HepG2 (cell line): Measurements from ENCODE around the gene CHCHD6. TPM values are rescaled to one million over a fixed set of nuclear protein-coding genes. Genes with fewer than 3 reads are reported as not detected.
A peak's percentile ranks its signal among the peaks of the same experiment; 100 is the strongest.

Experiments
- ATAC-seq: fragments of 200-7000 bp; cut with Tn5 transposase; 3 replicates; pipeline ENCODE4 v1.9.1; 2020; ENCODE audit warnings: mild to moderate bottlenecking, moderate library complexity
- BruUV-seq: library from RNA; stranded (reverse); fragments of 400-500 nt; replicated peaks from 2 replicates; lab custom pipeline; 2021; lab: Mats Ljungman, UMichigan
- CTCF ChIA-PET: fragments of 300-600 bp; formaldehyde crosslinking; extraction: SDS; loops from one replicate; lab custom pipeline; 2021; ENCODE audit warnings: low total read pairs, inconsistent platforms, low intra/inter-chr PET ratio; lab: Yijun Ruan, JAX
- POLR2A ChIA-PET: fragments of 350-600 bp; sonication (Branson Sonifier 250); formaldehyde crosslinking; loops from one replicate; lab custom pipeline; 2020; ENCODE audit warnings: antibody characterized with exemption, inconsistent platforms; lab: Yijun Ruan, JAX
- DNase-seq: peaks from one replicate; pipeline ENCODE4 v3.0.0-alpha.2; 2015; ENCODE audit warnings: low spot score
- FAIRE-seq: peaks from 3 replicates; lab custom pipeline; 2011; peaks lifted over from hg19 to GRCh38; lab: Jason Lieb, UNC
- H2AFZ ChIP-seq: one replicate; pipeline ENCODE4 v1.6.1; 2011; ENCODE audit warnings: low read length, inconsistent platforms
- H3K27ac ChIP-seq: fragments of 300-600 bp; 3 replicates; pipeline ENCODE4 v1.8.0; 2011; ENCODE audit warnings: mixed run types, mild to moderate bottlenecking, mixed read lengths, low read length, inconsistent platforms; ENCODE audit not compliant: insufficient read depth; ENCODE audit errors: extremely low read length
- H3K27me3 ChIP-seq, 2 experiments: fragments of 200-600 bp in 1 of 2; 2 replicates in 1 of 2; 3 replicates in 1 of 2; pipeline versions ENCODE4 v1.6.0 to v1.8.0; 2011; ENCODE audit warnings: low read length in 2 of 2, mild to moderate bottlenecking in 2 of 2, moderate library complexity in 2 of 2, inconsistent platforms in 1 of 2; ENCODE audit not compliant: insufficient read depth in 2 of 2, control insufficient read depth in 1 of 2
- H3K36me3 ChIP-seq, 2 experiments: fragments of 200-600 bp in 1 of 2; replicated peaks in 1 of 2; 2 replicates in 1 of 2; 3 replicates in 1 of 2; pipeline versions ENCODE4 v1.5.1 to v1.8.0; 2011; ENCODE audit warnings: low read length in 2 of 2, inconsistent platforms in 1 of 2; ENCODE audit not compliant: insufficient read depth in 2 of 2, control insufficient read depth in 1 of 2
- H3K4me1 ChIP-seq: 2 replicates; pipeline ENCODE4 v1.5.1; 2012; ENCODE audit warnings: low read length, inconsistent platforms; ENCODE audit not compliant: insufficient read depth
- H3K4me2 ChIP-seq: 2 replicates; pipeline ENCODE4 v1.6.0; 2011; ENCODE audit warnings: low read depth, low read length, inconsistent platforms
- H3K4me3 ChIP-seq, 3 experiments: fragments of 200-600 bp in 1 of 3; sonication (generic), shearing (Covaris generic) in 1 of 3; replicated peaks in 1 of 3; 2 replicates each; pipeline ENCODE4 v1.5.1; 2011 to 2016; ENCODE audit warnings: low read length in 3 of 3, inconsistent platforms in 2 of 3, low read depth in 2 of 3, mild to moderate bottlenecking in 2 of 3, control low read depth in 1 of 3, mixed read lengths in 1 of 3; ENCODE audit not compliant: insufficient read depth in 1 of 3
- H3K79me2 ChIP-seq: one replicate; pipeline ENCODE4 v1.6.1; 2011; ENCODE audit warnings: low read length, inconsistent platforms; ENCODE audit not compliant: insufficient read depth
- H3K9ac ChIP-seq: 2 replicates; pipeline ENCODE4 v1.6.0; 2011; ENCODE audit warnings: mild to moderate bottlenecking, low read depth, low read length, inconsistent platforms; ENCODE audit not compliant: insufficient read depth
- H3K9me3 ChIP-seq: 2 replicates; pipeline ENCODE4 v1.5.1; 2012; ENCODE audit warnings: mild to moderate bottlenecking, low read length
- H4K20me1 ChIP-seq: 2 replicates; pipeline ENCODE4 v1.6.0; 2011; ENCODE audit warnings: inconsistent platforms, mild to moderate bottlenecking, low read length, moderate library complexity; ENCODE audit not compliant: insufficient read depth
- ARID5B ChIP-seq: IDR thresholded peaks from 2 replicates; pipeline ENCODE4 v1.4.0; 2020; ENCODE audit warnings: mild to moderate bottlenecking, missing genetic modification reagents
- ATRX ChIP-seq: sonication (generic); formaldehyde crosslinking; IDR thresholded peaks from 2 replicates; pipeline ENCODE4 v1.4.0; 2020; ENCODE audit warnings: missing genetic modification reagents, borderline replicate concordance
- BHLHE40 ChIP-seq: IDR thresholded peaks from 2 replicates; pipeline ENCODE4 v1.6.1; 2011; ENCODE audit warnings: low read length, improper control_type of control experiment
- CEBPB ChIP-seq: IDR thresholded peaks from 2 replicates; pipeline ENCODE4 v1.6.1; 2011; ENCODE audit warnings: low read depth, low read length, improper control_type of control experiment, borderline replicate concordance
- CREB1 ChIP-seq, 2 experiments: fragments of 450-650 bp in 1 of 2; IDR thresholded peaks; 2 replicates each; pipeline ENCODE4 v1.6.1; 2016 to 2017; ENCODE audit warnings: control low read depth in 1 of 2, mild to moderate bottlenecking in 1 of 2, missing compliant biosample characterization in 1 of 2, missing genetic modification characterization in 1 of 2
- NFKB2 ChIP-seq: sonication (generic); formaldehyde crosslinking; IDR thresholded peaks from 2 replicates; pipeline ENCODE4 v1.4.0; 2020; ENCODE audit warnings: missing genetic modification reagents, borderline replicate concordance
- PAXIP1 ChIP-seq: sonication (generic); formaldehyde crosslinking; conservative IDR thresholded peaks from 2 replicates; pipeline ENCODE4 v1.4.0; 2020; ENCODE audit warnings: mild to moderate bottlenecking, missing genetic modification reagents, moderate library complexity
- PITX1 ChIP-seq: sonication (generic); formaldehyde crosslinking; IDR thresholded peaks from 2 replicates; pipeline ENCODE4 v1.5.1; 2020; ENCODE audit warnings: mild to moderate bottlenecking, missing genetic modification reagents
- PRDM4 ChIP-seq: sonication (generic); formaldehyde crosslinking; IDR thresholded peaks from 2 replicates; pipeline ENCODE4 v1.9.0; 2021; ENCODE audit warnings: missing genetic modification reagents, borderline replicate concordance
- SIN3A ChIP-seq: IDR thresholded peaks from 2 replicates; pipeline ENCODE4 v1.6.1; 2011; ENCODE audit warnings: low read depth, mild to moderate bottlenecking, control low read depth, low read length, borderline replicate concordance
- TEAD3 ChIP-seq: optimal IDR thresholded peaks from 2 replicates; pipeline ENCODE3; 2016; ENCODE audit warnings: borderline replicate concordance
- ZNF138 ChIP-seq: sonication (generic); formaldehyde crosslinking; IDR thresholded peaks from 2 replicates; pipeline ENCODE4 v1.5.0; 2020; ENCODE audit warnings: mild to moderate bottlenecking, low read depth, missing genetic modification reagents
- ZNF652 ChIP-seq: IDR thresholded peaks from 2 replicates; pipeline ENCODE4 v1.6.1; 2016; ENCODE audit warnings: low read depth, borderline replicate concordance
- WGBS: methylation state at CpG from one replicate; pipeline ENCODE4 v1.1.6; 2017; ENCODE audit warnings: low lambda C conversion rate; 5-methylcytosine and 5-hydroxymethylcytosine counted together
- in situ Hi-C: cut with HindIII; loops from 2 replicates; pipeline ENCODE4 v1.10.0; 2017; ENCODE audit warnings: low pct_unique_long_range_greater_than_20kb; ENCODE audit not compliant: extremely low pct_ligation_motif_present
- intact Hi-C: fragments of 100-400 bp; cut with micrococcal nuclease; formaldehyde crosslinking; loops from one replicate; pipeline ENCODE4 v1.10.0; 2022; ENCODE audit not compliant: unreplicated experiment
- polyA plus RNA-seq, 8 experiments: library from polyadenylated mRNA; depleted of rRNA in 3 of 8; stranded (reverse) in 7 of 8; unstranded in 1 of 8; fragments of >200 nt; fragmentation: Illumina TruSeq in 4 of 8; extraction: Trizol in 4 of 8; gene quantifications; 2 replicates each; pipeline versions ENCODE4 v1.2.1 to v1.2.3, GENCODE V29; 2011 to 2016; ENCODE audit warnings: low read depth in 4 of 8, missing spikeins in 1 of 8, mixed read lengths in 1 of 8; ENCODE audit not compliant: insufficient read depth in 1 of 8
- total RNA-seq, 5 experiments: library from RNA; depleted of rRNA; stranded (reverse); fragments of >200 nt; fragmentation: Illumina TruSeq; extraction: Trizol; gene quantifications; 2 replicates each; pipeline ENCODE4 v1.2.3, GENCODE V29; 2016; ENCODE audit warnings: low read depth in 1 of 5

The CHCHD6 gene
- total and polyA plus RNA-seq, 2 of the 13 experiments (the other 11 are each of a cell fraction or from before 2014, with no cell fraction given) = 20.3 to 20.8 TPM

GRCh38 chr3:126850370-126851085, 146.5 kb downstream of the CHCHD6 start:
- peak; percentile 94 for ATAC-seq
- H3K79me2 ChIP-seq = no peaks in the 10 kb centered on the region
- no peaks in the 10 kb centered on the region for H3K27me3 ChIP-seq
- POLR2A ChIA-PET = interaction anchor here (1.3 kb wide), 1 partner anchor 17 kb away, joined by 3 read pairs; no protein-coding TSS in a partner anchor
- in situ Hi-C loops (no loop called here), intact Hi-C loops (no loop called here)
- no peaks in the 10 kb centered on the region for H3K9me3 ChIP-seq
- no TSS peak for BruUV-seq
- no peak overlapping the region for H3K4me3 ChIP-seq
- H4K20me1 ChIP-seq = no peaks in the 10 kb centered on the region
- no peaks in the 10 kb centered on the region; a peak in 1 of 5 replicates for H3K36me3 ChIP-seq
- no peak overlapping the region for H2AFZ ChIP-seq
- peak; percentile 80 for FAIRE-seq
- 44% methylated on average over 9 of the region's 10 CpGs for WGBS
- peaks cover 39% of the 10 kb centered on the region for H3K4me1 ChIP-seq
- DNase-seq = peak; percentile 85
- H3K9ac ChIP-seq = no peak overlapping the region
- H3K27ac ChIP-seq = peak overlapping the region; percentile 36
- peak overlapping the region; percentile 46 for H3K4me2 ChIP-seq
- CTCF ChIA-PET = no interaction called here
- TF ChIP-seq CREB1 (IDR thresholded peaks at IDR 0.05) (no peak), CREB1 (CRISPR knock-in tag; IDR thresholded peaks at IDR 0.05) (no peak), ARID5B (peak; percentile 66), SIN3A (no peak), ZNF138 (no peak), ZNF652 (peak; percentile 85), NFKB2 (CRISPR knock-in tag) (no peak), ATRX (CRISPR knock-in tag) (no peak), TEAD3 (CRISPR knock-in tag) (peak; percentile 99), PITX1 (CRISPR knock-in tag) (peak; percentile 38; the same call in 1 of the 2 replicates), PRDM4 (CRISPR knock-in tag) (no peak), CEBPB (peak; percentile 43; the same call in 1 of the 2 replicates), PAXIP1 (CRISPR knock-in tag) (0 out of 2 replicates have a peak, but pooled peaks have one; percentile 27), BHLHE40 (peak; percentile 46; the same call in 1 of the 2 replicates)
